IMR-90 (cell line): ENCODE data around the gene ATXN3L.

Experiments
- CEBPB ChIP-seq: IDR thresholded peaks from 2 replicates; pipeline ENCODE4 v1.6.1; 2012; ENCODE audit warnings: low read depth, low read length, improper control_type of control experiment
- CTCF ChIP-seq: conservative IDR thresholded peaks from 2 replicates; pipeline ENCODE4 v1.5.1; 2012; ENCODE audit warnings: mild to moderate bottlenecking, low read depth, low read length, improper control_type of control experiment
- ELK1 ChIP-seq: fragments of 150-350 bp; IDR thresholded peaks from 2 replicates; pipeline ENCODE4 v1.6.1; 2016; ENCODE audit warnings: low read depth, mild to moderate bottlenecking, low read length, moderate library complexity, borderline replicate concordance
- MAFK ChIP-seq: IDR thresholded peaks from 2 replicates; pipeline ENCODE4 v1.6.1; 2012; ENCODE audit warnings: low read depth, low read length, improper control_type of control experiment
- MXI1 ChIP-seq: IDR thresholded peaks from 2 replicates; pipeline ENCODE4 v1.6.1; 2012; ENCODE audit warnings: low read depth, mild to moderate bottlenecking, low read length, moderate library complexity, borderline replicate concordance
- NFE2L2 ChIP-seq: fragments of 150-350 bp; IDR thresholded peaks from 2 replicates; pipeline ENCODE4 v1.6.1; 2016; ENCODE audit warnings: low read depth, mild to moderate bottlenecking, low read length
- POLR2A ChIP-seq: IDR thresholded peaks from 2 replicates; pipeline ENCODE4 v1.6.1; 2012; ENCODE audit warnings: mild to moderate bottlenecking, low read depth, low read length
- RAD21 ChIP-seq: IDR thresholded peaks from 2 replicates; pipeline ENCODE4 v1.6.1; 2012; ENCODE audit warnings: low read length, improper control_type of control experiment
- USF2 ChIP-seq: fragments of 150-350 bp; IDR thresholded peaks from 2 replicates; pipeline ENCODE4 v1.6.1; 2017; ENCODE audit warnings: mild to moderate bottlenecking, antibody characterized with exemption, low read length, low read depth

GRCh38 chrX:13290891-13291614, 28.8 kb downstream of the ATXN3L start:
- TF ChIP-seq USF2 (no peak), CTCF (no peak), NFE2L2 (no peak), ELK1 (no peak), POLR2A (no peak), CEBPB (no peak), MAFK (no peak), RAD21 (no peak), MXI1 (no peak)
